Parathyroid adenoma (tissue), 2 donors: ENCODE measurements around the gene ST13.

ENCODE experiments used
- H2AFZ ChIP-seq: fragments of 300-600 bp; sonication (generic); one replicate; pipeline ENCODE4 v1.7.0; 2017; ENCODE audit warnings: antibody characterized with exemption, mild to moderate bottlenecking
- H3K27ac ChIP-seq: fragments of 300-600 bp; sonication (generic); one replicate; pipeline ENCODE4 v1.7.0; 2017
- H3K27me3 ChIP-seq: fragments of 300-600 bp; sonication (generic); one replicate; pipeline ENCODE4 v1.7.0; 2017; ENCODE audit warnings: low read length; ENCODE audit not compliant: control insufficient read depth, insufficient read depth
- H3K36me3 ChIP-seq: fragments of 300-600 bp; sonication (generic); one replicate; pipeline ENCODE4 v1.7.0; 2017; ENCODE audit warnings: low read length; ENCODE audit not compliant: control insufficient read depth, insufficient read depth
- H3K4me1 ChIP-seq: fragments of 300-600 bp; sonication (generic); one replicate; pipeline ENCODE4 v1.7.0; 2017; ENCODE audit warnings: control low read depth
- H3K4me2 ChIP-seq: fragments of 300-600 bp; sonication (generic); one replicate; pipeline ENCODE4 v1.7.0; 2017; ENCODE audit warnings: low read length
- H3K4me3 ChIP-seq: fragments of 300-600 bp; sonication (generic); one replicate; pipeline ENCODE4 v1.7.0; 2017; ENCODE audit warnings: low read depth, low read length
- H3K79me2 ChIP-seq: fragments of 300-600 bp; sonication (generic); one replicate; pipeline ENCODE4 v1.7.0; 2017; ENCODE audit warnings: control low read depth
- H3K9ac ChIP-seq: fragments of 300-600 bp; sonication (generic); one replicate; pipeline ENCODE4 v1.7.0; 2017; ENCODE audit warnings: mild to moderate bottlenecking
- H3K9me3 ChIP-seq: fragments of 300-600 bp; sonication (generic); one replicate; pipeline ENCODE4 v1.7.0; 2017; ENCODE audit warnings: low read length; ENCODE audit not compliant: control insufficient read depth
- CTCF ChIP-seq: fragments of 300-600 bp; sonication (generic); IDR thresholded peaks from one replicate; pipeline ENCODE4 v1.7.0; 2017; ENCODE audit warnings: antibody characterized with exemption, mild to moderate bottlenecking
- donor health status: primary hyperparathyroidism.

ST13 gene

DNA sequence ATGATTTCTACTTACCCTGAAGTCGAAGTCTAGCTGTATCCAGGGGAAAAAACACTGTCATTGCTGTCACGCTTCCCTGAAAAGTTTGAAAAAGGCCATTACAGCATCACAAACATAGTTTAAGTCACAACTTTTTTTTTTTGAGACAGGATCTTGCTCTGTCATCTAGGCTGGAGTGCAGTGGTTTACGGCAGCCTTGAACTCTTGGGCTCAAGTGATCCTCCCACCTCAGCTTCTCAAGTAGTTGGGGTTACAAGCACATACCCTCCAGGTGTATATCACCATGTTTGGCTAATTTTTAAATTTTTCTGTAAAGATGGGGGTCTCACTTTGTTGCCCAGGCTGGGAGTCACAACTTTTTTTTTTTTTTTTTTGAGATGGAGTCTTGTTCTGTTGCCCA, 57.4 kb downstream of the ST13 start:
- no peak overlapping the region for H3K4me2 ChIP-seq
- no peak for TF ChIP-seq CTCF

GRCh38 chr22:40797427-40797826, 59.0 kb downstream of the ST13 start:
- Histone ChIP-seq H3K9ac (no peak overlapping the region), H2AFZ (no peak overlapping the region), H3K4me2 (no peak overlapping the region), H3K4me1 (no peaks in the 10 kb centered on the region), H3K27me3 (no peaks in the 10 kb centered on the region), H3K36me3 (no peaks in the 10 kb centered on the region), H3K27ac (no peak overlapping the region), H3K4me3 (no peak overlapping the region), H3K79me2 (no peaks in the 10 kb centered on the region), H3K9me3 (no peaks in the 10 kb centered on the region)
- TF ChIP-seq CTCF: no peak

More for the DNA sequence above, 57.4 kb downstream of the ST13 start:
- Histone ChIP-seq H3K4me3 (no peak overlapping the region), H3K9ac (no peak overlapping the region), H3K79me2 (no peaks in the 10 kb centered on the region), H2AFZ (no peak overlapping the region), H3K27me3 (no peaks in the 10 kb centered on the region), H3K4me1 (no peaks in the 10 kb centered on the region), H3K36me3 (no peaks in the 10 kb centered on the region), H3K9me3 (no peaks in the 10 kb centered on the region), H3K27ac (no peak overlapping the region)

GRCh38 chr22:40792451-40792850, 64.0 kb downstream of the ST13 start:
- TF ChIP-seq CTCF: no peak
- H3K4me2 ChIP-seq: no peak overlapping the region
- H3K9ac ChIP-seq: no peak overlapping the region
- H3K27me3 ChIP-seq: no peaks in the 10 kb centered on the region
- no peaks in the 10 kb centered on the region for H3K9me3 ChIP-seq
- H2AFZ ChIP-seq: no peak overlapping the region
- no peaks in the 10 kb centered on the region for H3K4me1 ChIP-seq
- no peaks in the 10 kb centered on the region for H3K79me2 ChIP-seq
- H3K27ac ChIP-seq: no peak overlapping the region
- no peaks in the 10 kb centered on the region for H3K36me3 ChIP-seq
- H3K4me3 ChIP-seq: no peak overlapping the region

- H2AFZ ChIP-seq: no peak overlapping the region
- no peaks in the 10 kb centered on the region for H3K36me3 ChIP-seq
- H3K4me3 ChIP-seq: no peak overlapping the region
- H3K4me2 ChIP-seq: no peak overlapping the region
- no peaks in the 10 kb centered on the region for H3K4me1 ChIP-seq
- no peak for TF ChIP-seq CTCF
- no peak overlapping the region for H3K9ac ChIP-seq
- H3K79me2 ChIP-seq: no peaks in the 10 kb centered on the region
- H3K9me3 ChIP-seq: no peaks in the 10 kb centered on the region
- H3K27ac ChIP-seq: no peak overlapping the region
- no peaks in the 10 kb centered on the region for H3K27me3 ChIP-seq
These were observed 65.2 kb downstream of the ST13 start for GRCh38 chr22:40791241-40791640.

DNA sequence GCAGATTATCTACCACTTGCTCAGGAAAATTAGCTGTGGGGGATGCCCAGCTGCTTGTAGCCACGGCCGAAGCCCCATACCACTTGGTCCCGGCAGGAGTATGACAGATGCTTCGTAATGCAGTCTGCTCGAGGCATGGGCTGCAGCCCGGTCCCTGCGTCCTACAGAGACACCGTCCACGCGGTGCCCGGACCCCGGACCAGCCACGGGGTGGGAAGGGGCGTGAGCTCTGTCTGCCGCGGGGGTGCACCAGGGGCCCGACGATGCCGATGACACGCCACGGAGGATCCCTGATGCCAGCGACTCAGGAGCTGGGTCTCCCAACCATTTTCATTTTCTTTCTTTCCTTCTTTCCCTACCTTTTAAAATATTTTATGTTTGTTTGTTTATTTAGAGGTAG, 67.3 kb downstream of the ST13 start:
- Histone ChIP-seq H3K9me3 (no peaks in the 10 kb centered on the region), H3K4me3 (no peak overlapping the region), H2AFZ (no peak overlapping the region), H3K9ac (no peak overlapping the region), H3K79me2 (no peaks in the 10 kb centered on the region), H3K4me2 (no peak overlapping the region), H3K27ac (no peak overlapping the region), H3K36me3 (no peaks in the 10 kb centered on the region), H3K4me1 (no peaks in the 10 kb centered on the region), H3K27me3 (no peaks in the 10 kb centered on the region)
- no peak for TF ChIP-seq CTCF
